SU-DHL-6 (cell line): ENCODE results near the gene IQCN.

Source experiments
- EZH2phosphoT487 ChIP-seq: fragments of 200-600 bp; sonication (generic), shearing (Covaris generic); conservative IDR thresholded peaks from 2 replicates; pipeline ENCODE4 v1.6.1; 2018; ENCODE audit warnings: mild to moderate bottlenecking, antibody characterized with exemption, low read length, moderate library complexity, mixed read lengths
- TF ChIP-seq, protein P1 (sequence below): fragments of 200-600 bp; sonication (generic); IDR thresholded peaks from one replicate; pipeline ENCODE4 v1.5.1; 2017; ENCODE audit warnings: antibody characterized with exemption, mild to moderate bottlenecking, low read length, moderate library complexity; ENCODE audit not compliant: insufficient read depth, poor library complexity, severe bottlenecking

DNA sequence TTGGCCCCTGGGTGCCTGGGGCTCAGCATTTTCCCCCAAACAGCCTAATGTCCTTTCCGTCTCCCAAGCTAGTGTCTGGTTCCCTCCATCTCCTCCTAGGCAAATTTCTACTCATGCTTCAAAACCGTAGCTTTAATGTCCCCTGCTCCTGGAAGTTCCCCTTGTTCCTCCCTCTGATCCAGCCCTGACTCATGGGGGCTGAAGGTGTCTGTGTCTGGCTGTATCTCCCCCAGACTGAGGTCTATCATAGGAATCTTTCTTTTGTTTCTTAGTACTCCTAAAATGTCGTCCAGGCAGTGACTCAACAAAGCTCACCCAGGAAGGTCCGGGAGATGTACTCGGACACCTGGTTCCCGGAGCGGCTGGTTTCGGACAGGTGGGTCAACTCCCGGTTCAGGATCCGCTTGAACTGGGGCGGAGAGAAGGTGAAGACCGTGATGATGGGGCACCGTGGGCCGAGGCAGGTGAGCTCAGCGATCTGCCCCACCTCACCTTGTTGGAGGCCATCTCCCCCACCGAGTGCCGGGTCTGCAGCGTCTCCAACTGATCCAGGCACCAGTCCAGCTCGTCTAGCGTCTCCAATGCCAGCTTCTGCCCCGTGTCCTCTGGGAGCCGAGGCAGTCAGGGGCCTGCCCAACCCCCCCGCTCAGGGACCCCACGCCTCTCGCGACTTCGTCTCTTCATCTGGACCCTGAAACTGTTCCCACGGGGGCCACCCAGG, 54.2 kb downstream of the IQCN start:
- TF ChIP-seq, protein P1, sequence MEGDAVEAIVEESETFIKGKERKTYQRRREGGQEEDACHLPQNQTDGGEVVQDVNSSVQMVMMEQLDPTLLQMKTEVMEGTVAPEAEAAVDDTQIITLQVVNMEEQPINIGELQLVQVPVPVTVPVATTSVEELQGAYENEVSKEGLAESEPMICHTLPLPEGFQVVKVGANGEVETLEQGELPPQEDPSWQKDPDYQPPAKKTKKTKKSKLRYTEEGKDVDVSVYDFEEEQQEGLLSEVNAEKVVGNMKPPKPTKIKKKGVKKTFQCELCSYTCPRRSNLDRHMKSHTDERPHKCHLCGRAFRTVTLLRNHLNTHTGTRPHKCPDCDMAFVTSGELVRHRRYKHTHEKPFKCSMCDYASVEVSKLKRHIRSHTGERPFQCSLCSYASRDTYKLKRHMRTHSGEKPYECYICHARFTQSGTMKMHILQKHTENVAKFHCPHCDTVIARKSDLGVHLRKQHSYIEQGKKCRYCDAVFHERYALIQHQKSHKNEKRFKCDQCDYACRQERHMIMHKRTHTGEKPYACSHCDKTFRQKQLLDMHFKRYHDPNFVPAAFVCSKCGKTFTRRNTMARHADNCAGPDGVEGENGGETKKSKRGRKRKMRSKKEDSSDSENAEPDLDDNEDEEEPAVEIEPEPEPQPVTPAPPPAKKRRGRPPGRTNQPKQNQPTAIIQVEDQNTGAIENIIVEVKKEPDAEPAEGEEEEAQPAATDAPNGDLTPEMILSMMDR = no peak
- no peak for TF ChIP-seq EZH2phosphoT487
